SK-N-DZ (cell line): ENCODE data around the gene ATOSB. TPM values are rescaled to one million over a fixed set of nuclear protein-coding genes. Genes with fewer than 3 reads are reported as not detected.
A peak's percentile ranks its signal among the peaks of the same experiment; 100 is the strongest.
"Not testable (repeated sequence)": the region's sequence is repeated elsewhere in the genome, so short reads cannot be mapped to it uniquely, and the experiment has no call there.

Experiments used
- DNase-seq: peaks from one replicate; pipeline ENCODE4 v3.0.0-alpha.2; 2015; ENCODE audit warnings: low spot score
- polyA plus RNA-seq, 2 experiments: library from polyadenylated mRNA; depleted of rRNA; stranded (reverse); fragments of >200 nt; gene quantifications; 2 replicates each; pipeline ENCODE4 v1.2.3, GENCODE V29; 2014

Gene ATOSB
- polyA plus RNA-seq (2014; cell fraction: cytosol; rRNA removed), result 3.3 and 4.1 TPM in 2 replicates
- polyA plus RNA-seq (2014; cell fraction: nucleus; rRNA removed), result 11.8 and 12.0 TPM in 2 replicates

- peak; percentile 99 for DNase-seq
These were observed at the start of gene ATOSB for GRCh38 chr9:35115680-35116538. Gene ATOSB (minus strand): TSS chr9:35115862. CDS start chr9:35108274, 7,588 bp downstream.

- no peak for DNase-seq
These were observed 49.0 kb upstream of the ATOSB start for GRCh38 chr9:35164711-35165110.

GRCh38 chr9:35163413-35163812, 47.8 kb upstream of the ATOSB start:
- no peak for DNase-seq

- DNase-seq, result no peak
These were observed 47.1 kb upstream of the ATOSB start for GRCh38 chr9:35162605-35163315.

- DNase-seq, result peak; percentile 97
These were observed 46.3 kb upstream of the ATOSB start, which contains the start of gene UNC13B for GRCh38 chr9:35161713-35162604. Gene UNC13B (plus strand): TSS chr9:35162009. CDS start chr9:35162284, 275 bp downstream.

- no peak for DNase-seq
These were observed 43.0 kb upstream of the ATOSB start for GRCh38 chr9:35158501-35159280.

- not testable (repeated sequence) for DNase-seq
These were observed 42.2 kb upstream of the ATOSB start for GRCh38 chr9:35157836-35158235.

GRCh38 chr9:35156781-35157180, 41.1 kb upstream of the ATOSB start:
- DNase-seq, result no peak

GRCh38 chr9:35152926-35153325, 37.3 kb upstream of the ATOSB start:
- no peak for DNase-seq

- not testable (repeated sequence) for DNase-seq
These were observed 32.4 kb upstream of the ATOSB start for GRCh38 chr9:35147941-35148563.

GRCh38 chr9:35142037-35142436, 26.4 kb upstream of the ATOSB start:
- DNase-seq, result no peak

GRCh38 chr9:35140093-35140492, 24.4 kb upstream of the ATOSB start:
- no peak for DNase-seq

- no peak for DNase-seq
These were observed 21.2 kb upstream of the ATOSB start for GRCh38 chr9:35136866-35137265.

- DNase-seq, result no peak
These were observed 20.3 kb upstream of the ATOSB start for GRCh38 chr9:35135988-35136387.

- DNase-seq, result no peak
These were observed 19.3 kb upstream of the ATOSB start for GRCh38 chr9:35134920-35135319.

- DNase-seq, result peak; percentile 91
These were observed 1.4 kb upstream of the ATOSB start for GRCh38 chr9:35116898-35117551.

GRCh38 chr9:35116539-35116897, 856 bp upstream of the ATOSB start:
- DNase-seq, result no peak

GRCh38 chr9:35114840-35115628, 628 bp downstream of the ATOSB start:
- DNase-seq, result peak; percentile 45
